Tibial artery (tissue), 4 donors: ENCODE results near the gene IQCM.

ENCODE experiments used
- DNase-seq, 2 donors: peaks; one replicate each; pipeline ENCODE4 v3.0.0-alpha.2; 2019
- H3K27ac ChIP-seq, 2 donors: fragments of 200-600 bp; sonication (generic) in 1 of 2; 1 replicate in 1 of 2; 2 replicates in 1 of 2; pipeline ENCODE4 v1.5.1; 2018 to 2019; ENCODE audit warnings: mild to moderate bottlenecking in 1 of 2
- H3K27me3 ChIP-seq, 2 donors: fragments of 200-600 bp; sonication (generic) in 1 of 2; one replicate each; pipeline versions ENCODE4 v1.5.1 to v1.6.0; 2016 to 2019
- H3K36me3 ChIP-seq, 3 donors: fragments of 200-600 bp; sonication (generic) in 2 of 3; one replicate each; pipeline ENCODE4 v1.5.1; 2016 to 2019; ENCODE audit warnings: mild to moderate bottlenecking in 2 of 3
- H3K4me1 ChIP-seq, 4 donors: fragments of 200-600 bp; sonication (generic) in 2 of 4; 1 replicate in 3 of 4; 2 replicates in 1 of 4; pipeline ENCODE4 v1.5.1; 2016 to 2019
- H3K4me3 ChIP-seq, 2 donors: fragments of 200-600 bp; sonication (generic) in 1 of 2; 1 replicate in 1 of 2; 2 replicates in 1 of 2; pipeline ENCODE4 v1.5.1; 2018 to 2019; ENCODE audit warnings: mild to moderate bottlenecking in 2 of 2
- H3K9me3 ChIP-seq, 3 donors: fragments of 200-600 bp; sonication (generic) in 1 of 3; one replicate each; pipeline ENCODE4 v1.5.1; 2016 to 2019
- intact Hi-C: fragments of 100-400 bp; cut with DNase I; formaldehyde crosslinking; loops from one replicate; pipeline ENCODE4 v1.15.0; 2023; ENCODE audit warnings: low total_unique reads
- TF ChIP-seq, protein P1 (sequence below), 2 experiments: fragments of 200-600 bp in 1 of 2; fragments of 450-650 bp in 1 of 2; IDR thresholded peaks; one replicate each; pipeline ENCODE4 v1.5.1; 2017 to 2019; ENCODE audit warnings: antibody characterized with exemption in 2 of 2, mild to moderate bottlenecking in 1 of 2, moderate library complexity in 1 of 2

IQCM gene

DNA sequence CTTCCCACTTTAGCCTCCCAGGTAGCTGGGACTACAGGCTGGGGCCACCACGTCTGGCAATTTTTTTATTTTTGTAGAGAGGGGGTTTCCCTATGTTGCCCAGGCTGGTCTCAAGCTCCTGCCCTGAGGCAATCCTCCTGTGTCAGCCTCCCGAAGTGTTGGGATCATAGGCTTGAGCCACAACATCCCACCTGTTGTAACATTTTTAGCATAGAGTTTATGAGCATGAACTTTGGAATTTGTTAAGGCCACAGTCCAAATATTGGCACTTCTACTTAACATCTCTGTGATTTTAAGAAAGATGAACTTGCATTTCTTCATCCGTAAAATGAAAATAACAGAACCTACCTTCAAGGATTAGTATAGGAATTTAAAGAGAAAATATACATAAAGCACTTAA, 445.6 kb downstream of the IQCM start:
- H3K27me3 ChIP-seq = no peaks in the 10 kb centered on the region
- TF ChIP-seq, protein P1, sequence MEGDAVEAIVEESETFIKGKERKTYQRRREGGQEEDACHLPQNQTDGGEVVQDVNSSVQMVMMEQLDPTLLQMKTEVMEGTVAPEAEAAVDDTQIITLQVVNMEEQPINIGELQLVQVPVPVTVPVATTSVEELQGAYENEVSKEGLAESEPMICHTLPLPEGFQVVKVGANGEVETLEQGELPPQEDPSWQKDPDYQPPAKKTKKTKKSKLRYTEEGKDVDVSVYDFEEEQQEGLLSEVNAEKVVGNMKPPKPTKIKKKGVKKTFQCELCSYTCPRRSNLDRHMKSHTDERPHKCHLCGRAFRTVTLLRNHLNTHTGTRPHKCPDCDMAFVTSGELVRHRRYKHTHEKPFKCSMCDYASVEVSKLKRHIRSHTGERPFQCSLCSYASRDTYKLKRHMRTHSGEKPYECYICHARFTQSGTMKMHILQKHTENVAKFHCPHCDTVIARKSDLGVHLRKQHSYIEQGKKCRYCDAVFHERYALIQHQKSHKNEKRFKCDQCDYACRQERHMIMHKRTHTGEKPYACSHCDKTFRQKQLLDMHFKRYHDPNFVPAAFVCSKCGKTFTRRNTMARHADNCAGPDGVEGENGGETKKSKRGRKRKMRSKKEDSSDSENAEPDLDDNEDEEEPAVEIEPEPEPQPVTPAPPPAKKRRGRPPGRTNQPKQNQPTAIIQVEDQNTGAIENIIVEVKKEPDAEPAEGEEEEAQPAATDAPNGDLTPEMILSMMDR (IDR thresholded peaks at IDR 0.05) = no peak
- DNase-seq = no peak
- no peaks in the 10 kb centered on the region for H3K9me3 ChIP-seq
- peaks cover 0 to 5% (median 3%) of the 10 kb centered on the region in 4 donors for H3K4me1 ChIP-seq
- H3K36me3 ChIP-seq = no peaks in the 10 kb centered on the region
- intact Hi-C loops = no loop called here
- H3K4me3 ChIP-seq = no peak overlapping the region
- H3K27ac ChIP-seq = no peak overlapping the region

DNA sequence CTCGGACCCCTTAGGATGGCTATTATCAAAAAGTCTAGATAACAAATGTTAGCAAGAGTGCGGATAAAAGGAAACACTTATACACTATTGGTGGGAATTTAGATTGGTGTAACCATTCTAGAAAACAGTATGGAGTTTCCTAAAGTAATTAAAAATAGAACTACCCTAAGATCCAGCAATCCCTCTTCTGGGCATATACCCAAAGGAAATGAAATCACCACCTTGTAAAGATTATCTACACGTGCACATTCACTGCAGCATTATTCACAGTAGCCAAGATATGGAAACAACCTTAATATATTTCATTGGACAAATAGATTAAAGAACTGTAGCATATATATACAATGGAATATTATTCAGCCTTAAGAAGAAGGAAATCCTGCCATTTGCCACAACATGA, 462.4 kb downstream of the IQCM start:
- H3K27me3 ChIP-seq = no peaks in the 10 kb centered on the region
- no peak overlapping the region for H3K4me3 ChIP-seq
- no peaks in the 10 kb centered on the region for H3K9me3 ChIP-seq
- intact Hi-C loops = no loop called here
- no peak for DNase-seq
- TF ChIP-seq, protein P1 (IDR thresholded peaks at IDR 0.05) = no peak
- H3K36me3 ChIP-seq = no peaks in the 10 kb centered on the region
- no peak overlapping the region for H3K27ac ChIP-seq
- H3K4me1 ChIP-seq = no peaks in the 10 kb centered on the region

DNA sequence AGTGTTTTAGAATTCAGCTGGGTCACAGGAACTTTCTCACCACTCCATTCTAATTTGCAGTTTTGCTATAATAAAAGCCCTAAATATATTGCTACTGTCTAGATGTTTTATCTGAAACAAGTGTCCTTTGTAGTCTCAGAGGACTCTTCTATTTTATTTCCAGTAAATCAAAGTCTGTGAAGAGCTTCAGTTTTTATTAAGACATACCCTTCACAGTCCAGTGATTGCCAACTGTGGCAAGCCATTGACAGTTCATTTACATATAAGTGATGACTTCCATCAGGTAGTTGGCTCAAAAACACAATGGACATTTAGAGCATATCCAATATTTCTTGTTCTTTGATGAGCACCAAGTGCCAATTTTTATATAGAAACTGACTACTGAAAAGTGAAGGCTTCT, 466.1 kb downstream of the IQCM start:
- Histone ChIP-seq H3K4me3 (no peak overlapping the region), H3K27me3 (no peaks in the 10 kb centered on the region), H3K27ac (no peak overlapping the region), H3K36me3 (no peaks in the 10 kb centered on the region), H3K9me3 (no peaks in the 10 kb centered on the region), H3K4me1 (no peaks in the 10 kb centered on the region)
- DNase-seq = no peak
- intact Hi-C loops = no loop called here
- TF ChIP-seq, protein P1 (IDR thresholded peaks at IDR 0.05) = no peak

DNA sequence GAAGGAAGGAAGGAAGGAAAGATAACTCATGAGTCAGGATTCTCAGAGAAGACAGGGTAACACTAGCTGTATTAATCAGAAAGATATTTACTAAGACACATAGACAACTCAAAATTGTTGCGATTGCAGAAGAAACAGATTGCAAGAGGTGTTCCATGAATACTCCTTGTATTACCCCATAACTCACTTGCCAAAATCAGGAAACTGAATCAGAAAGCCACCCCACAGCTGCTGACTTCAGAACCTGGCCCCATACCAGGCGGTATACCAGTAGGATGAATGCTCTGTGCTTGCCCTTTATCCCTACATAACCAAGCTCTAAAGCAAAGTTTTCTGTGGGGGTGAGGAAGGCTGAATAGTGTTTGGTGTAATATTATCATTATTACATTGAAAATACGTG, 468.5 kb downstream of the IQCM start:
- Histone ChIP-seq H3K27ac (no peak overlapping the region), H3K36me3 (no peaks in the 10 kb centered on the region), H3K4me3 (no peak overlapping the region), H3K27me3 (no peaks in the 10 kb centered on the region), H3K9me3 (no peaks in the 10 kb centered on the region), H3K4me1 (no peaks in the 10 kb centered on the region)
- intact Hi-C loops = no loop called here
- TF ChIP-seq, protein P1 (IDR thresholded peaks at IDR 0.05) = no peak
- DNase-seq = no peak

DNA sequence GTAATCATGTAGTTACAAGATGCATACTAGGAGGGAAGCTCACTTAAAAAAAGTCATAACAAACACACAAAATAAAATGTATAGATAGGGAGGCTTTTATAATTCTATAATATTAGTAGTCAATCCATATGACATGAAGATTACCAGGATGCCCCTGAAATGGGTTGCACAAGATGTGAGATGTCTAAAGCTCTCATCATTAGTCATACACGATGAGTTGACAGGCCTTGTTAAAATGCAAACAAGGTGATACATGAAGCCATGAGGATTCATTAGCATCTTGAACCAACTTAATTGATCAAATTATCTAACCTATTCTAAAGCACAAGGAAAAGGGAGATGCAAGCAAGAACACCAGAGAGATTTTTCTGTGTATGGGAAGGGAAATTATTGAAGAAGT, 470.2 kb downstream of the IQCM start:
- Histone ChIP-seq H3K27ac (no peak overlapping the region), H3K9me3 (no peaks in the 10 kb centered on the region), H3K36me3 (no peaks in the 10 kb centered on the region), H3K4me1 (no peaks in the 10 kb centered on the region), H3K27me3 (no peaks in the 10 kb centered on the region), H3K4me3 (no peak overlapping the region)
- TF ChIP-seq, protein P1 (IDR thresholded peaks at IDR 0.05) = no peak
- intact Hi-C loops = no loop called here
- no peak for DNase-seq

DNA sequence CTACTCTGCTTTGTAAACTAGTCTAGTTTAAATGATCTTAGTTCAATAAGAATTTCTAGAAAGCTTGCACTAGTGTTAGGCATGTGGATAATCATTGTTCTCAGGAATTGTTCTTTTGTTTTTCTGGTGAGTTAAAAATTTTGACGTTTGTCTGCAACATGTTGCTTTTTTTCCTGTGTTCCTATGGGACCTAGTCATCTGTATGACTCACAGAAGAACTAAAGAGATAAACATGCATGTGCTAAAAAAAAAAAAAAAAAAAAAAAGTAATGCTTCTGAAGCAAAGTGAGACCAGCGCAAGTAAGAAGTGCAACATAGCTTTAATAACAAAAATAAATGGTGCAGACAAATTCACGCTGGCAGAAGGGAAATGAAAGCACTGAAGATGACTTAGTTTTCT, 471.2 kb downstream of the IQCM start:
- no peaks in the 10 kb centered on the region for H3K36me3 ChIP-seq
- no peaks in the 10 kb centered on the region for H3K9me3 ChIP-seq
- DNase-seq = no peak
- intact Hi-C loops = no loop called here
- no peak overlapping the region for H3K27ac ChIP-seq
- TF ChIP-seq, protein P1 (IDR thresholded peaks at IDR 0.05) = no peak
- H3K4me3 ChIP-seq = no peak overlapping the region
- H3K4me1 ChIP-seq = no peaks in the 10 kb centered on the region
- no peaks in the 10 kb centered on the region for H3K27me3 ChIP-seq
